Activated naive CD8-positive, alpha-beta T cell treated with anti-CD3 and anti-CD28 coated beads, Interleukin-2, amount 50 U/mL, for 24 hours (primary cell): ENCODE data around the gene BRPF3.

Source experiments
- ATAC-seq: fragments of 150-1000 bp; cut with Tn5 transposase; one replicate; pipeline ENCODE4 v1.10.0; 2021
- DNase-seq: peaks from one replicate; pipeline ENCODE4 v3.0.0; 2021
- H3K27ac Mint-ChIP-seq: one replicate; pipeline ENCODE4 v1.8.0; 2021; ENCODE audit warnings: mild to moderate bottlenecking, mixed read lengths
- H3K27me3 Mint-ChIP-seq: one replicate; pipeline ENCODE4 v1.8.0; 2021; ENCODE audit warnings: mixed read lengths
- H3K36me3 Mint-ChIP-seq: one replicate; pipeline ENCODE4 v1.8.0; 2021; ENCODE audit warnings: low read depth, mixed read lengths
- H3K4me1 Mint-ChIP-seq: one replicate; pipeline ENCODE4 v1.8.0; 2021; ENCODE audit warnings: mixed read lengths
- H3K4me3 Mint-ChIP-seq: one replicate; pipeline ENCODE4 v1.8.0; 2021; ENCODE audit warnings: mild to moderate bottlenecking, moderate library complexity, mixed read lengths
- H3K9me3 Mint-ChIP-seq: one replicate; pipeline ENCODE4 v1.8.0; 2021; ENCODE audit warnings: mixed read lengths

The BRPF3 gene

GRCh38 chr6:36232172-36232571 lies 35.6 kb downstream of the BRPF3 start:
- Mint-ChIP-seq H3K27me3 (no peaks in the 10 kb centered on the region), H3K36me3 (peaks cover 14% of the 10 kb centered on the region), H3K9me3 (no peaks in the 10 kb centered on the region), H3K4me3 (no peak overlapping the region), H3K4me1 (no peaks in the 10 kb centered on the region), H3K27ac (no peak overlapping the region)
- no peak for DNase-seq
- no peak for ATAC-seq

DNA sequence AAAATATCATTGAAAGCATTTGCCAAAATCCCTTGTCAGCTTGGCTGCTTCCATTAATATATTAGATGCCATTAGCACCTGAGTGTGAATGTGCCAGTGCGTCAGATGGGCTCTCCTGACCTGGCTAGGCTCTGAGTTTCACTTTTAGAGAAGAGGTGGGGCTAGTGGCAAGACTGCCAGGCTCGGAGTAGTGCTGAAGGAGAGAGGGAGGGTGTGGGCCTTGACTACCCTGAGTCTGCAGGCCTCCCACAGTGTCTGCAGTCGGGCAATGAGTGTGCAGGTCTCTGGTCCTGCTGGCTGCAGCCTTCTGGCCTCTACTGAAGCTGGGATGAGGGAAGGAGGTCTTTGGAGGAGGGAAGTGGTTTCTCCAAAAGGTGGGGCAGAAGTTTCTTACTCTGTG lies 38.8 kb downstream of the BRPF3 start:
- Mint-ChIP-seq H3K9me3 (no peaks in the 10 kb centered on the region), H3K36me3 (peaks cover 10% of the 10 kb centered on the region), H3K4me3 (no peak overlapping the region), H3K27me3 (no peaks in the 10 kb centered on the region), H3K4me1 (no peaks in the 10 kb centered on the region), H3K27ac (no peak overlapping the region)
- DNase-seq = no peak
- ATAC-seq = no peak

DNA sequence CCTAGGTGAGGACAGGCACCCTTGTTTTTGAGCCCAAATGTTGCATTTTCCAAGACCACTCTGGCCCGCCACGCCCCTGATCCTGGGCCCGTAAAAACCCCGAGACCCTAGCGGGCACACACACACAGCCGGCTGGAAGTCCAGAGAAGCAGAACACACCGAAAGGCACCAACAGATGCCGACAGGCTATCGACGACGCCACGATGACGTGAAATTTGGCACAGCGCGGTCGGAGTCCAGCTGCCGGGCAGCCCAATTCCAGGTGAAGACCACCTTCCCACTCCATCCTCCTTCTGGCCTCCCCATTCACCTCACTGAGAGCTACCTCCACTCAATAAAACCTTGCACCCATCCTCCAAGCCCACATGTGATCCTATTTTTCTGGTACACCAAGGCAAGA lies 39.3 kb downstream of the BRPF3 start:
- Mint-ChIP-seq H3K27me3 (no peaks in the 10 kb centered on the region), H3K4me3 (no peak overlapping the region), H3K9me3 (no peaks in the 10 kb centered on the region), H3K4me1 (no peaks in the 10 kb centered on the region), H3K27ac (no peak overlapping the region), H3K36me3 (peaks cover 9% of the 10 kb centered on the region)
- ATAC-seq (no peak), DNase-seq (no peak)

GRCh38 chr6:36239774-36240173 lies 43.2 kb downstream of the BRPF3 start:
- no peak for ATAC-seq
- H3K4me1 Mint-ChIP-seq = peaks cover 12% of the 10 kb centered on the region
- H3K27ac Mint-ChIP-seq = no peak overlapping the region
- peaks cover 2% of the 10 kb centered on the region for H3K27me3 Mint-ChIP-seq
- no peaks in the 10 kb centered on the region for H3K36me3 Mint-ChIP-seq
- no peak overlapping the region for H3K4me3 Mint-ChIP-seq
- no peak for DNase-seq
- no peaks in the 10 kb centered on the region for H3K9me3 Mint-ChIP-seq

GRCh38 chr6:36241728-36242127 lies 45.2 kb downstream of the BRPF3 start:
- Mint-ChIP-seq H3K9me3 (no peaks in the 10 kb centered on the region), H3K27me3 (peaks cover 2% of the 10 kb centered on the region), H3K4me1 (peaks cover 12% of the 10 kb centered on the region), H3K27ac (no peak overlapping the region), H3K36me3 (no peaks in the 10 kb centered on the region), H3K4me3 (no peak overlapping the region)
- DNase-seq (peak; percentile 6), ATAC-seq (peak; percentile 71)

GRCh38 chr6:36242161-36242560 lies 45.6 kb downstream of the BRPF3 start:
- Mint-ChIP-seq H3K4me1 (peaks cover 12% of the 10 kb centered on the region), H3K27me3 (peaks cover 2% of the 10 kb centered on the region), H3K27ac (no peak overlapping the region), H3K4me3 (no peak overlapping the region), H3K9me3 (no peaks in the 10 kb centered on the region), H3K36me3 (no peaks in the 10 kb centered on the region)
- ATAC-seq = no peak
- no peak for DNase-seq

DNA sequence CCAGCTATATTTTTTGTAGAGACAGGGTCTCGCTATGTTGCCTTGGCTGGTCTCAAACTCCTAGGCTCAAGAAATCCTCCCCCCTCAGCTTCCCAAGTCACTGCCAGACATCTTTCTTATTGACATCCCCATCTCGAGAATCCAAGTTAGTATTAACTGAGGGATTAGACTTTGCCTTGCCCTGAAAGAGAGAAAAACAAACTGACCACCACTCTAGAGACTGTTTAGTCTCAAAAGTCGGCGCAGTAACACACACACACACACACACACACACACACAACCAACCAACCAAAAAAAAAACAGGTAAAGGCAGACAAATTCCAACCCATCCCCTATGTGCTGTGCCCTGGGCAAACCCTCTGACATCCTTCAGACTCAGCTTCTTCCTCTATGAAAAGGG lies 46.1 kb downstream of the BRPF3 start:
- no peaks in the 10 kb centered on the region for H3K36me3 Mint-ChIP-seq
- no peak overlapping the region for H3K4me3 Mint-ChIP-seq
- H3K27me3 Mint-ChIP-seq = peaks cover 2% of the 10 kb centered on the region
- no peaks in the 10 kb centered on the region for H3K9me3 Mint-ChIP-seq
- no peak for ATAC-seq
- H3K27ac Mint-ChIP-seq = no peak overlapping the region
- peaks cover 12% of the 10 kb centered on the region for H3K4me1 Mint-ChIP-seq
- DNase-seq = no peak

GRCh38 chr6:36243562-36244212 lies 47.1 kb downstream of the BRPF3 start:
- Mint-ChIP-seq H3K4me1 (peaks cover 12% of the 10 kb centered on the region), H3K9me3 (no peaks in the 10 kb centered on the region), H3K36me3 (no peaks in the 10 kb centered on the region), H3K27me3 (peaks cover 2% of the 10 kb centered on the region), H3K4me3 (no peak overlapping the region), H3K27ac (no peak overlapping the region)
- ATAC-seq (no peak), DNase-seq (no peak)

DNA sequence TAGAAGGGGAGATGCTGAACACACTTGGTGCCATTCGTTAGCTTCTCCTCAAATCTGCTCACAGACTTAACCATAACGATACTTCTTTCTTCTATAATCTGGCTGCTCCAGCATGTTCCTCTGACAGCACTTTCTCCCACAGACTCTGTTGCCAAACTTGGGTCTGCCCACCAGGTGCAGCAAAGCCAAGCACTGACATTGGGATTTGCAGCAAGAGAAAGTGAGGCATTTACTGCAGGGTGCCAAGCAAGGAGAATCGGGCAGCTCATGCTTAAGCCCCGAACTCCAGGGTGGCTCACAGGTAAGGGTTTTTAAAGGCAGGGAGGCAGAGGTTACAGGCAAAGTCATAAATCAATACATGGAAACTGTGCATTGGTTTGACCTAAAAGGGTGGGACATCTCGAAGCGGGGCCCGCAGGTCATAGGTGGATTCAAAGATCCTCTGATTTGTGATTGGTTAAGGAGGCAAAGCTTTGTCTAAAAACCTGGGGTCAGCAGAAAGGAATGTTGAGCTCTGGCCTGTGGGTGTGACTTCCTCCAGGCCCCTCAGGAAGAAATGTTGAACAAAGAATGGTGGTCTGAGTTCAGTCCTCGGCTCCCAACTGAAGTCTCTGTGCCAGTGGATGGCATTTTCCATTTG lies 48.2 kb downstream of the BRPF3 start:
- peaks cover 12% of the 10 kb centered on the region for H3K4me1 Mint-ChIP-seq
- H3K27ac Mint-ChIP-seq = no peak overlapping the region
- no peaks in the 10 kb centered on the region for H3K9me3 Mint-ChIP-seq
- ATAC-seq (no peak), DNase-seq (no peak)
- H3K27me3 Mint-ChIP-seq = peaks cover 2% of the 10 kb centered on the region
- no peaks in the 10 kb centered on the region for H3K36me3 Mint-ChIP-seq
- no peak overlapping the region for H3K4me3 Mint-ChIP-seq

DNA sequence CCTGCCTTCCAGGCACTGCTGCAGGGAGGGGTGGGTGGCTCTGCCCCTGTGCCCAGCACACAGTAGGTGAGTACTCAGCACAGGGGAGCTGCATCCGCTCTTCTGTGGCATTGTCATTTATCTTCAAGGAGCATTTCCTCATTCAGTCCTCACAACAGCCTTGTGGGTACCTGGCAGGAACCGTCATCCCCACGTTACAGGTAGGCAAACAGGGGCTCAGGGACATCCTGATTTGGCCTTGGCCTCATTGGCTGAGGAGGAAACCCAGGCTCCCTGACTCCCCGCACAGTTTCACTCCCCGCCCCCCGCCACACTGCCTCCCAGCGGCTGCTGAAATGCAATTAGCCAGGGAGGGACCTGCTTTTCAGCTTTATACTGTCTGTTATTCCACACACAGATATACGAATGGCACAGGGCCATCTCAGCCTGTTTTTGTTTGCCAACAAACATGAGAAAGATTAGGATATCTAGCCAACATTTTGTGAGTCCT lies 49.1 kb downstream of the BRPF3 start:
- H3K4me3 Mint-ChIP-seq = no peak overlapping the region
- H3K9me3 Mint-ChIP-seq = no peaks in the 10 kb centered on the region
- peaks cover 12% of the 10 kb centered on the region for H3K4me1 Mint-ChIP-seq
- DNase-seq (peak; percentile 9), ATAC-seq (no peak)
- peaks cover 2% of the 10 kb centered on the region for H3K27me3 Mint-ChIP-seq
- no peaks in the 10 kb centered on the region for H3K36me3 Mint-ChIP-seq
- H3K27ac Mint-ChIP-seq = no peak overlapping the region

DNA sequence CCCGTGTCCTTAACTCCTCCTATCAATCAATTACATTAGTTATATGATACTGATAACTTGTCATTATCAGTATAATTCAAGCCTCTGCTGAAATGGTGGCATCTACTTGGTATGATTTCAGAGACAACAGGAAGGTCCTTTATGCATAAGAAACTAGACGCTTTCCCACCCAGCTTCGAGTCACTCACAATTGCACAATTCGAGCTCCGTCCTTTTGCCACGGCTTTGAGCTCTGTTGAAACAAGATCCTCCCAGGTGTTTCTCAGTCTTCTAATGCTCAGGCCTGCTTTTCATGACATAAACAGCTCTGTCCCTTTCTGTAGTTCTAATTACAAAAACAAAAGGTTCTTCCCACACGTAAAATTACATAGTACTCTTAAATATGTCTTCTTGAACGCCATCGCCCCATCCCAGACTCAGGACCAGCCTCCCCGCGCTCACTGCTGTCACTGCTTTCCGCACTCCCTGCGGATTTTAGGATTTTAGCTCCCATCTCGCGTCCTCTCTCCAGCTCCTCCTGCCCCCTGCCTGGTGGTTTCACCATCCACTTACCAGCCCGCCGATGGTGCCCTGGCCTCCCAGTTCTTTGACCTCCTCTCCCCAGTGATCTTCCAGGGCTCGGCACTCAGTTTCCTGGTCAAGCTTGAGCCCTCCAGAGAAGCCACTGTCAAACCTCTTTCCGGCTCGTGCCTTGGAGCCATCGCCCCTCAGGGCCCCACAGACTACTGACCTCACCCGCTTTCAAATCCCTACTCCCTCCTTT lies 50.1 kb downstream of the BRPF3 start:
- Mint-ChIP-seq H3K4me3 (no peak overlapping the region), H3K4me1 (peaks cover 9% of the 10 kb centered on the region), H3K27ac (no peak overlapping the region), H3K9me3 (no peaks in the 10 kb centered on the region), H3K27me3 (peaks cover 2% of the 10 kb centered on the region), H3K36me3 (no peaks in the 10 kb centered on the region)
- ATAC-seq = no peak
- no peak for DNase-seq

GRCh38 chr6:36247693-36248092 lies 51.1 kb downstream of the BRPF3 start:
- Mint-ChIP-seq H3K9me3 (no peaks in the 10 kb centered on the region), H3K4me3 (no peak overlapping the region), H3K4me1 (no peaks in the 10 kb centered on the region), H3K27ac (no peak overlapping the region), H3K27me3 (no peaks in the 10 kb centered on the region), H3K36me3 (no peaks in the 10 kb centered on the region)
- ATAC-seq (no peak), DNase-seq (no peak)

GRCh38 chr6:36248980-36249379 lies 52.4 kb downstream of the BRPF3 start:
- Mint-ChIP-seq H3K9me3 (no peaks in the 10 kb centered on the region), H3K27me3 (no peaks in the 10 kb centered on the region), H3K4me3 (no peak overlapping the region), H3K4me1 (no peaks in the 10 kb centered on the region), H3K27ac (no peak overlapping the region), H3K36me3 (no peaks in the 10 kb centered on the region)
- ATAC-seq (no peak), DNase-seq (no peak)

DNA sequence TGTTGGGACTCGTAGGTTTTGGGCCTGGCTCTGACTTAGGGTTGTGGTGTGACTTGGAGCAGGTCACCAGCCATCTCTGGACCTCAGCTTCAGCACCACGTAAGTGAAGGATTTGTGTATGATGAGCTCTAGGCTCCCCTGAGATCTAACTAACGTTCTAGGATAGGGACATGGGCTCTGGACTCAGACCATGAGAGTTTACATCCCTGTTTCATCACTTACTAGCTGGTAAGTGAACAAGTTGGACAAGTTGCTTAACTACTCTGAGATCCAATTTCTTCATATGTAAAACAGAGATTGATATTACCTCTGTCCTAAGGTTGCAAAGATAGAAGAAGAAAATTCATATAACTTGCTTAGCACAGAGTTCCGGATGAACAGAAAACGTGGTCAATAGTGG lies 53.0 kb downstream of the BRPF3 start:
- ATAC-seq (no peak), DNase-seq (no peak)
- H3K27me3 Mint-ChIP-seq = no peaks in the 10 kb centered on the region
- no peaks in the 10 kb centered on the region for H3K4me1 Mint-ChIP-seq
- no peaks in the 10 kb centered on the region for H3K9me3 Mint-ChIP-seq
- H3K27ac Mint-ChIP-seq = no peak overlapping the region
- H3K4me3 Mint-ChIP-seq = no peak overlapping the region
- H3K36me3 Mint-ChIP-seq = no peaks in the 10 kb centered on the region

- ATAC-seq (no peak), DNase-seq (no peak)
- H3K4me3 Mint-ChIP-seq = no peak overlapping the region
- H3K36me3 Mint-ChIP-seq = no peaks in the 10 kb centered on the region
- no peaks in the 10 kb centered on the region for H3K4me1 Mint-ChIP-seq
- no peak overlapping the region for H3K27ac Mint-ChIP-seq
- peaks cover under 1% of the 10 kb centered on the region for H3K9me3 Mint-ChIP-seq
- H3K27me3 Mint-ChIP-seq = no peaks in the 10 kb centered on the region
Observed at GRCh38 chr6:36252005-36252404, 55.5 kb downstream of the BRPF3 start.
